ENCODE data around the gene PAXIP1. TPM values are rescaled to one million over a fixed set of nuclear protein-coding genes. Genes with fewer than 3 reads are reported as not detected.

The PAXIP1 gene
- total RNA-seq, 6 donors from 2014 or later: 8.0 to 18.9 (median 10.5) TPM

GRCh38 chr7:155011086-155011485, 8.2 kb upstream of the PAXIP1 start:
- 87% methylated on average over 4 of the region's 4 CpGs for WGBS, 2 donors
- Histone ChIP-seq H3K36me3 (no peaks in the 10 kb centered on the region), H3K27ac (no peak overlapping the region), H3K9me3 (no peaks in the 10 kb centered on the region), H3K4me1 (no peaks in the 10 kb centered on the region), H3K4me3 (no peak overlapping the region), H3K27me3 (no peaks in the 10 kb centered on the region)
- ATAC-seq (ENCODE audit: low FRiP score in 2 of 2) (no peak), DNase-seq (no peak)
- TF ChIP-seq CTCF (IDR thresholded peaks at IDR 0.05): no peak
- TF ChIP-seq POLR2AphosphoS5 (IDR thresholded peaks at IDR 0.05): no peak
- no peak for TF ChIP-seq POLR2A (IDR thresholded peaks at IDR 0.05)
- no peak for TF ChIP-seq EP300 (IDR thresholded peaks at IDR 0.05)

- no peaks in the 10 kb centered on the region for H3K36me3 ChIP-seq
- H3K4me1 ChIP-seq: peaks cover 0 to 4% (median under 1%) of the 10 kb centered on the region in 4 donors
- 64 to 69% methylated on average over 3 of the region's 3 CpGs for WGBS, 2 donors
- H3K27me3 ChIP-seq: no peaks in the 10 kb centered on the region
- DNase-seq (no peak), ATAC-seq (ENCODE audit: low FRiP score in 2 of 2) (peak in 1 of 2 donors; percentile 34)
- H3K4me3 ChIP-seq: no peak overlapping the region
- TF ChIP-seq EP300 (IDR thresholded peaks at IDR 0.05) (no peak), POLR2A (IDR thresholded peaks at IDR 0.05) (no peak), POLR2AphosphoS5 (IDR thresholded peaks at IDR 0.05) (no peak), CTCF (IDR thresholded peaks at IDR 0.05) (no peak)
- no peak overlapping the region for H3K27ac ChIP-seq
- H3K9me3 ChIP-seq: no peaks in the 10 kb centered on the region
Observed at GRCh38 chr7:155009570-155010157, 6.7 kb upstream of the PAXIP1 start.

- H3K27ac ChIP-seq: no peak overlapping the region
- no peaks in the 10 kb centered on the region for H3K36me3 ChIP-seq
- no peak for TF ChIP-seq POLR2AphosphoS5 (IDR thresholded peaks at IDR 0.05)
- TF ChIP-seq CTCF (IDR thresholded peaks at IDR 0.05): peak in 2 of 6 experiments; percentile 8 to 10
- H3K4me3 ChIP-seq: no peak overlapping the region
- no peaks in the 10 kb centered on the region for H3K27me3 ChIP-seq
- no peaks in the 10 kb centered on the region for H3K9me3 ChIP-seq
- peaks cover 7 to 10% (median 10%) of the 10 kb centered on the region in 4 donors for H3K4me1 ChIP-seq
- 67 to 74% methylated on average over 13 of the region's 13 CpGs for WGBS, 2 donors
- DNase-seq (no peak), ATAC-seq (ENCODE audit: low FRiP score in 2 of 2) (no peak)
Observed at GRCh38 chr7:155007947-155008346, 5.0 kb upstream of the PAXIP1 start.

GRCh38 chr7:155003376-155004214, 671 bp upstream of the PAXIP1 start:
- H3K9me3 ChIP-seq: no peaks in the 10 kb centered on the region
- no peaks in the 10 kb centered on the region for H3K36me3 ChIP-seq
- TF ChIP-seq CTCF (IDR thresholded peaks at IDR 0.05): no peak
- peak; percentile 49 to 89 (median 80) for TF ChIP-seq POLR2A (IDR thresholded peaks at IDR 0.05)
- TF ChIP-seq EP300 (IDR thresholded peaks at IDR 0.05): no peak
- peak; percentile 55 to 80 for TF ChIP-seq POLR2AphosphoS5 (IDR thresholded peaks at IDR 0.05)
- peaks cover 9 to 28% (median 18%) of the 10 kb centered on the region in 4 donors for H3K4me1 ChIP-seq
- DNase-seq: peak; percentile 82 to 96
- H3K27ac ChIP-seq: peak overlapping the region; percentile 90 to 97 (median 92)
- peak overlapping the region; percentile 87 to 100 (median 98) for H3K4me3 ChIP-seq
- no peaks in the 10 kb centered on the region for H3K27me3 ChIP-seq
- peak; percentile 96 to 99 for ATAC-seq (ENCODE audit: low FRiP score in 2 of 2)
- WGBS, 2 donors: 2 to 3% methylated on average over 13 to 32 of the region's 78 CpGs
